ENCODE results near the gene RABGAP1L. TPM values are rescaled to one million over a fixed set of nuclear protein-coding genes. Genes with fewer than 3 reads are reported as not detected.

Gene RABGAP1L
- total and polyA plus RNA-seq, 10 of the 15 experiments (the other 5 are each of a cell fraction or from before 2014, with no cell fraction given): 5.8 to 194 (median 113) TPM

- Histone ChIP-seq H3K4me3 (no peak overlapping the region), H3K27ac (ENCODE audit: control insufficient read depth, insufficient read depth) (no peak overlapping the region), H3K9ac (ENCODE audit: control insufficient read depth, insufficient read depth, low read length) (no peak overlapping the region), H4K20me1 (ENCODE audit: control insufficient read depth, insufficient read depth) (no peaks in the 10 kb centered on the region), H3K27me3 (replicated peaks in 1 of 2; ENCODE audit: control insufficient read depth in 2 of 2, insufficient read depth in 2 of 2, low read length in 1 of 2) (no peaks in the 10 kb centered on the region), H3K4me2 (ENCODE audit: control insufficient read depth, insufficient read depth) (no peak overlapping the region), H3K36me3 (ENCODE audit: control insufficient read depth in 2 of 2, insufficient read depth in 2 of 2, low read length in 1 of 2) (peaks cover 0 to 4% of the 10 kb centered on the region in 2 experiments; a peak in 1 of 4 replicates), H3K4me1 (ENCODE audit: control insufficient read depth, insufficient read depth, low read length) (no peaks in the 10 kb centered on the region), H3K9me3 (replicated peaks; ENCODE audit: control insufficient read depth, insufficient read depth, low read length) (no peaks in the 10 kb centered on the region; the same call in 2 of the 3 replicates), H2AFZ (ENCODE audit: control insufficient read depth, low read depth, low read length) (no peak overlapping the region), H3K79me2 (ENCODE audit: control insufficient read depth, insufficient read depth, low read length) (no peaks in the 10 kb centered on the region)
- no TSS peak for BruUV-seq (replicated peaks)
- POLR2A ChIA-PET: no interaction called here
- in situ Hi-C loops (cut with MboI) (no loop called here), intact Hi-C loops (cut with micrococcal nuclease; ENCODE audit: unreplicated experiment) (no loop called here)
- TF ChIP-seq ZNF592 (IDR thresholded peaks at IDR 0.05) (no peak), ZSCAN29 (IDR thresholded peaks at IDR 0.05) (no peak), HSF1 (IDR thresholded peaks at IDR 0.05; ENCODE audit: low read depth, low read length) (no peak), ZNF384 (IDR thresholded peaks at IDR 0.05; ENCODE audit: borderline replicate concordance, low read depth, low read length) (no peak)
- 86% methylated on average over 5 of the region's 5 CpGs for WGBS (ENCODE audit: insufficient coverage, insufficient replicate concordance, low lambda C conversion rate, missing lambda C conversion rate)
- DNase-seq (ENCODE audit: low read depth, low spot score) (no peak), ATAC-seq (no peak), FAIRE-seq (no peak)
- CTCF ChIA-PET: interaction anchor here (0.5 to 1.4 kb wide), 2 partner anchors 60 to 892 kb away, joined by 3 read pairs; no protein-coding TSS in a partner anchor
- SMC1A ChIA-PET (ENCODE audit: uncharacterized antibody, unreplicated experiment): no interaction called here
- RAD21 ChIA-PET (ENCODE audit: unreplicated experiment): no interaction called here
Observed at GRCh38 chr1:174448974-174449373, 289.7 kb downstream of the RABGAP1L start.

Measured in GM12878 (cell line).